PC-9 (cell line): ENCODE data around the gene MOGAT1. TPM values are rescaled to one million over a fixed set of nuclear protein-coding genes. Genes with fewer than 3 reads are reported as not detected.

Experiments
- BruUV-seq: library from RNA; stranded (reverse); fragments of 400-500 nt; replicated peaks from 2 replicates; lab custom pipeline; 2021; lab: Mats Ljungman, UMichigan
- CTCF ChIA-PET: fragments of 300-600 bp; sonication (Branson Sonifier 250); formaldehyde crosslinking; loops from one replicate; lab custom pipeline; 2022; ENCODE audit warnings: antibody characterized with exemption; lab: Charles Lee
- POLR2A ChIA-PET: fragments of 300-600 bp; sonication (Branson Sonifier 250); formaldehyde crosslinking; loops from one replicate; lab custom pipeline; 2022; ENCODE audit warnings: antibody characterized with exemption; ENCODE audit not compliant: unreplicated experiment; lab: Charles Lee
- DNase-seq, 2 experiments: peaks; one replicate each; pipeline versions ENCODE4 v3.0.0 to v3.0.0-alpha.2; 2015 to 2022; ENCODE audit warnings: mixed read lengths in 1 of 2
- H2AFZ ChIP-seq: fragments of 200-600 bp; sonication (generic); 2 replicates; pipeline ENCODE4 v1.8.1; 2017; ENCODE audit warnings: antibody characterized with exemption
- H3F3A ChIP-seq: fragments of 200-600 bp; sonication (generic); 2 replicates; pipeline ENCODE4 v1.8.1; 2017; ENCODE audit warnings: antibody characterized with exemption, mild to moderate bottlenecking, low read depth; ENCODE audit not compliant: insufficient read depth
- H3K27ac ChIP-seq: fragments of 200-600 bp; sonication (generic); 2 replicates; pipeline ENCODE4 v1.6.1; 2016; ENCODE audit warnings: mixed run types
- H3K27me3 ChIP-seq: fragments of 200-600 bp; sonication (generic); 2 replicates; pipeline ENCODE4 v1.6.1; 2016; ENCODE audit warnings: low read depth, mixed run types; ENCODE audit not compliant: insufficient read depth
- H3K36me3 ChIP-seq: fragments of 200-600 bp; sonication (generic); 2 replicates; pipeline ENCODE4 v1.6.1; 2016; ENCODE audit warnings: low read depth, mixed run types
- H3K4me1 ChIP-seq: fragments of 200-600 bp; sonication (generic); replicated peaks from 2 replicates; pipeline ENCODE4 v1.6.1; 2016; ENCODE audit warnings: mixed run types; ENCODE audit not compliant: insufficient read depth
- H3K4me2 ChIP-seq: fragments of 200-600 bp; sonication (generic); 2 replicates; pipeline ENCODE4 v1.6.1; 2017; ENCODE audit warnings: mixed run types
- H3K4me3 ChIP-seq: fragments of 200-600 bp; sonication (generic); 2 replicates; pipeline ENCODE4 v1.6.1; 2016; ENCODE audit warnings: mixed run types
- H3K79me2 ChIP-seq: fragments of 200-600 bp; sonication (generic); 2 replicates; pipeline ENCODE4 v1.6.1; 2017; ENCODE audit warnings: low read depth, mixed run types
- H3K9me2 ChIP-seq: fragments of 200-600 bp; sonication (generic); 2 replicates; pipeline ENCODE4 v1.8.1; 2017; ENCODE audit warnings: mild to moderate bottlenecking; ENCODE audit not compliant: insufficient read depth
- H3K9me3 ChIP-seq: fragments of 200-600 bp; sonication (generic); 2 replicates; pipeline ENCODE4 v1.8.1; 2016; ENCODE audit warnings: low read depth; ENCODE audit not compliant: insufficient read depth
- H4K20me1 ChIP-seq: fragments of 200-600 bp; sonication (generic); 2 replicates; pipeline ENCODE4 v1.8.1; 2017; ENCODE audit not compliant: insufficient read depth
- EZH2 ChIP-seq: fragments of 200-600 bp; sonication (generic); IDR thresholded peaks from 2 replicates; pipeline ENCODE4 v1.8.0; 2017; ENCODE audit warnings: antibody characterized with exemption, low read depth
- intact Hi-C: fragments of 100-400 bp; cut with micrococcal nuclease; formaldehyde crosslinking; loops from one replicate; pipeline ENCODE4 v1.10.0; 2022; ENCODE audit not compliant: unreplicated experiment
- total RNA-seq: library from RNA; stranded (reverse); gene quantifications from 2 replicates; pipeline ENCODE4 v1.2.3, GENCODE V29; 2021
- TF ChIP-seq, protein P1 (sequence below): fragments of 200-600 bp; sonication (generic); conservative IDR thresholded peaks from 2 replicates; pipeline ENCODE4 v1.6.1; 2017; ENCODE audit warnings: mixed run types, antibody characterized with exemption, mild to moderate bottlenecking, moderate library complexity

MOGAT1 gene
- total RNA-seq, 1 experiment from 2014 or later = 0.35 TPM

DNA sequence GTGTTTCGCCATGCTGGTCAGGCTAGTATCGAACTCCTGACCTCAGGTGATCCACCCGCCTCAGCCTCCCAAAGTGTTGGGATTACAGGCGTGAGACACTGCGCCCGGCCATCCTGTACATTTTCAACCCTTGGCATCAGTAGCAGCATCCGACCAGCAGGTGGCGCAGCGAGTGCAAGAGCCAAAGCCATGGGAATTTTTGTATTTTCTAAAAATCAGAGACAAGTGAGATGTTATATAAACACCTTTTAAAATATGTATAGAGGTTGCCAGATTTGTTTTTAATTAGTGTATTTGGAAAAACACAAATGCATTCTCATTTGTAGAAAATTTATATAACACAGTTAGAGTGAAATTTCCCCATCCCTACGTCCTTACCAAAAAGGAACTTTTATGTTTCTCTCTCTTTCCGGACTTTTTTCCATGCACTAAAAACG, 36.8 kb downstream of the MOGAT1 start:
- POLR2A ChIA-PET = interaction anchor here (0.6 kb wide), 1 partner anchor 15 kb away, joined by 3 read pairs; no protein-coding TSS in a partner anchor
- TF ChIP-seq, protein P1, sequence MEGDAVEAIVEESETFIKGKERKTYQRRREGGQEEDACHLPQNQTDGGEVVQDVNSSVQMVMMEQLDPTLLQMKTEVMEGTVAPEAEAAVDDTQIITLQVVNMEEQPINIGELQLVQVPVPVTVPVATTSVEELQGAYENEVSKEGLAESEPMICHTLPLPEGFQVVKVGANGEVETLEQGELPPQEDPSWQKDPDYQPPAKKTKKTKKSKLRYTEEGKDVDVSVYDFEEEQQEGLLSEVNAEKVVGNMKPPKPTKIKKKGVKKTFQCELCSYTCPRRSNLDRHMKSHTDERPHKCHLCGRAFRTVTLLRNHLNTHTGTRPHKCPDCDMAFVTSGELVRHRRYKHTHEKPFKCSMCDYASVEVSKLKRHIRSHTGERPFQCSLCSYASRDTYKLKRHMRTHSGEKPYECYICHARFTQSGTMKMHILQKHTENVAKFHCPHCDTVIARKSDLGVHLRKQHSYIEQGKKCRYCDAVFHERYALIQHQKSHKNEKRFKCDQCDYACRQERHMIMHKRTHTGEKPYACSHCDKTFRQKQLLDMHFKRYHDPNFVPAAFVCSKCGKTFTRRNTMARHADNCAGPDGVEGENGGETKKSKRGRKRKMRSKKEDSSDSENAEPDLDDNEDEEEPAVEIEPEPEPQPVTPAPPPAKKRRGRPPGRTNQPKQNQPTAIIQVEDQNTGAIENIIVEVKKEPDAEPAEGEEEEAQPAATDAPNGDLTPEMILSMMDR = peak; percentile 100
- TF ChIP-seq EZH2 = no peak

DNA sequence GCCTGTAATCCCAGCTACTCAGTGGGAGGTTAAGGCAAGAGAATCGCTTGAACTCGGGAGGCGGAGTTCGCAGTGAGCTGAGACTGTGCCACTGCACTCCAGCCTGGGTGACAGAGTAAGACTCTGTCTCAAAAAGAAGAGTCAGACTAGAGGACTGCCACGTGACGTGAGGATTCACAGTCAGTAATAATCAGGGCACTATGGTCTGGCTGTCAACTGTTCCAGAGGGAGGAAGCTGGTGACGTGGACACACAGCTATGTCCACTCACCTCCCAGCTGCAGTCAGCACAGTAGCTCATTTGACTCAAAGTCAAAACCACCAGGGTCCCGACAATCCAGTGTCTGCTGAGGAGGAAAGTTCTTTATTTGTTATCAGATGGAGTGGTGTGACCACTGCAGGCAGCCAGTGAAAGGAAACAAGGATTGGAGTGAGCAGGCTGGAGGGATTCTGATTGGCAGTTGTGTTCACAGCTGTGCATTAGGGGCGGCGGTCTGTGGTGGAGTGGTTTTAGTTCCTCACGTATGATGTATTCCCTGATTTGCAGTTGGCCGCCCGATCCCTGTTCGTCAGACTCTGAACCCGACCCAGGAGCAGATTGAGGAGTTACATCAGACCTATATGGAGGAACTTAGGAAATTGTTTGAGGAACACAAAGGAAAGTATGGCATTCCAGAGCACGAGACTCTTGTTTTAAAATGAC, 37.9 kb downstream of the MOGAT1 start:
- POLR2A ChIA-PET = interaction anchor here (0.5 to 1.2 kb wide), 21 partner anchors 18 to 1330 kb away, joined by 3 to 13 read pairs (median 4); partner anchors contain the start of genes ACSL3 and SERPINE2
- TF ChIP-seq EZH2 = no peak
- TF ChIP-seq, protein P1 = no peak

More for the DNA sequence above, 36.8 kb downstream of the MOGAT1 start:
- Histone ChIP-seq H3K4me2 (peak overlapping the region; percentile 15), H3F3A (peaks cover 22% of the 10 kb centered on the region; the same call in 1 of the 2 replicates), H3K27ac (peak overlapping the region; percentile 20), H3K79me2 (no peaks in the 10 kb centered on the region), H3K36me3 (no peaks in the 10 kb centered on the region), H3K4me3 (no peak overlapping the region), H3K4me1 (peaks cover 13% of the 10 kb centered on the region; the same call in 1 of the 2 replicates), H3K9me3 (no peaks in the 10 kb centered on the region), H3K27me3 (no peaks in the 10 kb centered on the region), H4K20me1 (no peaks in the 10 kb centered on the region), H2AFZ (peak overlapping the region; percentile 35), H3K9me2 (no peaks in the 10 kb centered on the region)
- no TSS peak for BruUV-seq
- CTCF ChIA-PET = interaction anchor here (0.5 to 2.4 kb wide), 14 partner anchors 18 to 231 kb away, joined by 3 to 21 read pairs (median 5); no protein-coding TSS in a partner anchor
- DNase-seq = peak; percentile 70 to 90
- intact Hi-C loops = loop anchor here (1.0 to 10.0 kb wide), 6 partner anchors 171 to 1247 kb away; partner anchors contain the start of gene MRPL44

DNA sequence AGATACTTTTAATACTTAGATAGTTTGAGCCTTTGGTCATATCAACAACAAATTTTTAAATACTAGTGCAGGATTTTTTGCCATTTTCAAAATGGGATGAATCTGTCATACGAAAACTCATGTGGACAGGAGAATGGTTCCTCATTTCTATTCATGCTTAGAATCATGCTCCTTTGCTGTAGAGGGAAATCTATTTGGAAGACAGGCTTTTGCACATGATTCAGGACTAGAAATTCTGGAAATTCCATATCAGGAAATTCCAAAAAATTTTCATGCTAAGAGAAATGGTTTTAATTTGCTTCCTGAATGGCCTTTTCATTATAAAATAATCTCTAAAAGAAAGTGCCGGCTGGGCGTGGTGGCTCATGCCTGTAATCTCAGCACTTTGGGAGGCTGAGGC, 39.3 kb downstream of the MOGAT1 start:
- Histone ChIP-seq H3K9me3 (no peaks in the 10 kb centered on the region), H3K27me3 (no peaks in the 10 kb centered on the region), H3K4me2 (no peak overlapping the region), H4K20me1 (no peaks in the 10 kb centered on the region), H3K36me3 (no peaks in the 10 kb centered on the region), H3K4me3 (no peak overlapping the region), H3K4me1 (peaks cover 13% of the 10 kb centered on the region; the same call in 1 of the 2 replicates), H3F3A (peaks cover 22% of the 10 kb centered on the region; the same call in 1 of the 2 replicates), H3K27ac (no peak overlapping the region), H2AFZ (no peak overlapping the region), H3K9me2 (no peaks in the 10 kb centered on the region), H3K79me2 (no peaks in the 10 kb centered on the region)
- no peak for DNase-seq
- CTCF ChIA-PET = interaction anchor here (0.6 kb wide), 1 partner anchor 261 kb away, joined by 6 read pairs; no protein-coding TSS in a partner anchor
- TF ChIP-seq, protein P1 = no peak
- no peak for TF ChIP-seq EZH2
- BruUV-seq = no TSS peak
- POLR2A ChIA-PET = no interaction called here
- intact Hi-C loops = no loop called here

More for the DNA sequence above, 37.9 kb downstream of the MOGAT1 start:
- Histone ChIP-seq H3K9me2 (no peaks in the 10 kb centered on the region), H3K79me2 (no peaks in the 10 kb centered on the region), H3F3A (peaks cover 22% of the 10 kb centered on the region; the same call in 1 of the 2 replicates), H3K4me1 (peaks cover 13% of the 10 kb centered on the region; the same call in 1 of the 2 replicates), H3K27me3 (no peaks in the 10 kb centered on the region), H4K20me1 (no peaks in the 10 kb centered on the region), H2AFZ (no peak overlapping the region), H3K27ac (no peak overlapping the region), H3K4me3 (no peak overlapping the region), H3K9me3 (no peaks in the 10 kb centered on the region), H3K4me2 (no peak overlapping the region), H3K36me3 (no peaks in the 10 kb centered on the region)
- CTCF ChIA-PET = interaction anchor here (0.5 to 1.7 kb wide), 26 partner anchors 15 to 1088 kb away, joined by 3 to 21 read pairs (median 4); no protein-coding TSS in a partner anchor
- intact Hi-C loops = loop anchor here (1.0 to 10.0 kb wide), 7 partner anchors 48 to 1245 kb away; partner anchors contain the start of gene MRPL44
- peak; percentile 57 to 92 for DNase-seq
- BruUV-seq = TSS peak; percentile 99
